SK-N-MC (cell line): ENCODE results near the gene TDRD5.

Experiments
- DNase-seq: peaks from one replicate; pipeline ENCODE4 v3.0.0-alpha.2; 2011; ENCODE audit warnings: low read depth, low spot score
- H3K27ac ChIP-seq: fragments of 200-600 bp; sonication (generic); 2 replicates; pipeline ENCODE4 v1.5.1; 2016; ENCODE audit warnings: mixed run types
- H3K36me3 ChIP-seq: fragments of 200-600 bp; sonication (generic); 2 replicates; pipeline ENCODE4 v1.6.1; 2017; ENCODE audit warnings: antibody characterized with exemption, low read length, mixed read lengths; ENCODE audit not compliant: insufficient read depth
- H3K4me3 ChIP-seq: fragments of 200-600 bp; sonication (generic); 2 replicates; pipeline ENCODE4 v1.5.1; 2016
- H3K9ac ChIP-seq: fragments of 200-600 bp; sonication (generic); 2 replicates; pipeline ENCODE4 v1.8.0; 2017; ENCODE audit warnings: mixed run types, mixed read lengths; ENCODE audit not compliant: insufficient read length
- H3K9me3 ChIP-seq: fragments of 200-600 bp; sonication (generic); 2 replicates; pipeline ENCODE4 v1.6.1; 2017; ENCODE audit warnings: low read depth, mild to moderate bottlenecking, antibody characterized with exemption, low read length, moderate library complexity, mixed read lengths
- EZH2 ChIP-seq: fragments of 200-600 bp; sonication (generic); IDR thresholded peaks from one replicate; pipeline ENCODE4 v1.6.1; 2017; ENCODE audit warnings: antibody characterized with exemption
- FOXP2 ChIP-seq: optimal IDR thresholded peaks from 2 replicates; pipeline ENCODE3; 2011; ENCODE audit warnings: mild to moderate bottlenecking, moderate library complexity; ENCODE audit not compliant: insufficient read depth; ENCODE audit errors: extremely low read length, control extremely low read depth
- POLR2AphosphoS5 ChIP-seq: IDR thresholded peaks from 2 replicates; pipeline ENCODE4 v1.6.1; 2012; ENCODE audit warnings: mild to moderate bottlenecking, low read depth, low read length, borderline replicate concordance

The TDRD5 gene

GRCh38 chr1:179591592-179592580 lies at the start of gene TDRD5:
TSS of gene TDRD5 (plus strand) at chr1:179591832. CDS start at chr1:179592616, 784 bp downstream.
- Histone ChIP-seq H3K36me3 (no peaks in the 10 kb centered on the region), H3K9ac (peak within 1 kb of the TSS; percentile 49), H3K4me3 (peak within 1 kb of the TSS; percentile 71), H3K9me3 (no peaks in the 10 kb centered on the region), H3K27ac (no peak within 1 kb of the TSS)
- TF ChIP-seq FOXP2 (no peak), EZH2 (no peak), POLR2AphosphoS5 (no peak)
- DNase-seq, result no peak

- DNase-seq, result no peak
- Histone ChIP-seq H3K4me3 (no peak overlapping the region), H3K9me3 (no peaks in the 10 kb centered on the region), H3K27ac (no peak overlapping the region), H3K9ac (no peak overlapping the region), H3K36me3 (no peaks in the 10 kb centered on the region)
- TF ChIP-seq EZH2, result no peak
- TF ChIP-seq FOXP2, result no peak
- TF ChIP-seq POLR2AphosphoS5, result no peak
These were observed 46.3 kb upstream of the TDRD5 start for GRCh38 chr1:179545321-179545720.

DNA sequence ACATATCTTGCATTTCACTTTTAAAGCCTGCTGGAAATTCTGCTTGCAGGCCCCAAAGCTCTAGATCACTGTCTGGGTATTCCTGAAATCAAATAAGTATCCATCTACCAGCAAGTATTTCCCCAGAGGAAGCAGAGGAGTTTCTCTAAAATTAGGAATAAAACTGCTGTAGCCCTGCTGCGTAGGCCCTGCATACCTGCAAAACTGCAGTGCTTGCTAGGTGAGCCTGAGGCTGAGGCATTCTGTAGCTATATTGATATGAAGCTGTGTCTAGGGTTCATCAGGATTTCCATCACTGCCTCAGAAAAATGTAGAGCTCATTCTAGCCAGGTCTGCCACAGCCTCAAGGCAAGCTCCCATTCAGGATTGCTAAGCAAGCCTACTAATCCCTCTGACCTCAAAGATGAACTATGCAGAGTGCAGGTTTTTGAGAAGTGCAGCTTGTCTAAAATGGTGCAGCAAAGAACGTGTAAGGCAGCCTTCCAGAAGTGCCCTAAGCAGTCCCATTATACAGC lies 44.6 kb upstream of the TDRD5 start:
- Histone ChIP-seq H3K4me3 (no peak overlapping the region), H3K9ac (no peak overlapping the region), H3K9me3 (no peaks in the 10 kb centered on the region), H3K36me3 (no peaks in the 10 kb centered on the region), H3K27ac (no peak overlapping the region)
- TF ChIP-seq EZH2 (no peak), FOXP2 (no peak), POLR2AphosphoS5 (no peak)
- no peak for DNase-seq

- Histone ChIP-seq H3K9ac (no peak overlapping the region), H3K9me3 (no peaks in the 10 kb centered on the region), H3K36me3 (no peaks in the 10 kb centered on the region), H3K4me3 (no peak overlapping the region), H3K27ac (no peak overlapping the region)
- DNase-seq, result no peak
- TF ChIP-seq FOXP2 (no peak), POLR2AphosphoS5 (no peak), EZH2 (no peak)
These were observed 42.8 kb upstream of the TDRD5 start for GRCh38 chr1:179548666-179549367.

GRCh38 chr1:179549368-179549700 lies 42.3 kb upstream of the TDRD5 start:
- Histone ChIP-seq H3K27ac (no peak overlapping the region), H3K9ac (no peak overlapping the region), H3K4me3 (no peak overlapping the region), H3K9me3 (no peaks in the 10 kb centered on the region), H3K36me3 (no peaks in the 10 kb centered on the region)
- no peak for TF ChIP-seq POLR2AphosphoS5
- no peak for DNase-seq

GRCh38 chr1:179550746-179551682 lies 40.6 kb upstream of the TDRD5 start:
- no peaks in the 10 kb centered on the region for H3K36me3 ChIP-seq
- TF ChIP-seq EZH2 (no peak), POLR2AphosphoS5 (no peak)
- H3K9me3 ChIP-seq, result no peaks in the 10 kb centered on the region
- H3K4me3 ChIP-seq, result no peak overlapping the region
- 0 out of 2 replicates have a peak overlapping the region, but pooled peaks have one; percentile 9 for H3K27ac ChIP-seq
- peak; percentile 53 for DNase-seq
- H3K9ac ChIP-seq, result no peak overlapping the region

DNA sequence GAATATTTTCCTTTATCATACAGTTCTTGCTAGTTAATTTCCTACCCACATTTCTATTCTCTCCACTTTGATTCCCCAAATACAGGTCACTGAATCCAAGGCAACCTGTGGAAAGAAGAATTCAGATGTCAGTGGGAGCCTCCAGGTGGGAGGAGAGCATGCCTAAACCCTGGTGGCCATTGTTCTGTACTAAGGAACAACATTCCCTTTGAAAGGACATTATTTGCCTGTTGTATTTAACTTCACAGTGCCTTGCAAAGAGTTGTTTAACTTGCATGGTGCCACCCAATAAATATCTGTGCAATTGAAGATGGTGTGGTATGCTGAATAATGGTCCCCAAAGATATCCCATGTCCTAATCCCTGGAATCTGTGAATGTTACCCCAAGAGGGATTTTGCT lies 37.2 kb upstream of the TDRD5 start:
- H3K27ac ChIP-seq, result no peak overlapping the region
- no peak for TF ChIP-seq POLR2AphosphoS5
- no peak for TF ChIP-seq FOXP2
- TF ChIP-seq EZH2, result no peak
- no peaks in the 10 kb centered on the region for H3K9me3 ChIP-seq
- H3K4me3 ChIP-seq, result no peak overlapping the region
- no peak overlapping the region for H3K9ac ChIP-seq
- H3K36me3 ChIP-seq, result no peaks in the 10 kb centered on the region
- DNase-seq, result no peak

- Histone ChIP-seq H3K9me3 (no peaks in the 10 kb centered on the region), H3K27ac (no peak overlapping the region), H3K4me3 (no peak overlapping the region), H3K36me3 (no peaks in the 10 kb centered on the region), H3K9ac (no peak overlapping the region)
- no peak for DNase-seq
- TF ChIP-seq POLR2AphosphoS5 (no peak), EZH2 (no peak), FOXP2 (no peak)
These were observed 33.6 kb upstream of the TDRD5 start for GRCh38 chr1:179558078-179558477.
